A549 (cell line): ENCODE results near the gene SPATA9. TPM values are rescaled to one million over a fixed set of nuclear protein-coding genes. Genes with fewer than 3 reads are reported as not detected.

Experiments
- ATAC-seq, 2 experiments: fragments of 200-7000 bp in 1 of 2; fragments of >200 bp in 1 of 2; cut with Nextera tagmentation in 1 of 2; cut with Tn5 transposase in 1 of 2; 3 replicates each; pipeline versions ENCODE4 v1.8.0 to v1.9.1; 2018 to 2020; ENCODE audit warnings: mild to moderate bottlenecking in 1 of 2, moderate library complexity in 1 of 2
- CTCF ChIA-PET: fragments of 300-600 bp; sonication (Branson Sonifier 250); formaldehyde crosslinking; extraction: SDS; loops from one replicate; lab custom pipeline; 2021; ENCODE audit warnings: antibody characterized with exemption, inconsistent platforms; lab: Yijun Ruan, JAX
- POLR2A ChIA-PET: fragments of 350-600 bp; formaldehyde crosslinking; extraction: SDS; loops from one replicate; lab custom pipeline; 2021; ENCODE audit warnings: antibody characterized with exemption, inconsistent platforms; lab: Yijun Ruan, JAX
- DNase-seq, 2 experiments: peaks; one replicate each; pipeline versions ENCODE4 v3.0.0 to v3.0.0-alpha.2; 2011 to 2016; ENCODE audit warnings: low read depth in 1 of 2, low spot score in 1 of 2
- FAIRE-seq: peaks from 2 replicates; lab custom pipeline; 2011; peaks lifted over from hg19 to GRCh38; lab: Jason Lieb, UNC
- H3K27ac ChIP-seq, 2 experiments: fragments of >200 bp; sonication (Bioruptor Twin); formaldehyde crosslinking; 3 replicates each; pipeline ENCODE4 v1.5.1; 2016 to 2017
- H3K4me1 ChIP-seq: fragments of >200 bp; sonication (Bioruptor Twin); formaldehyde crosslinking; 3 replicates; pipeline ENCODE4 v1.6.1; 2016
- H3K4me2 ChIP-seq: fragments of >200 bp; sonication (Bioruptor Twin); formaldehyde crosslinking; 3 replicates; pipeline ENCODE4 v1.6.1; 2016
- H3K4me3 ChIP-seq: fragments of >200 bp; sonication (Bioruptor Twin); formaldehyde crosslinking; 3 replicates; pipeline ENCODE4 v1.5.1; 2016
- H3K9me3 ChIP-seq: fragments of >200 bp; sonication (Bioruptor Twin); formaldehyde crosslinking; 3 replicates; pipeline ENCODE4 v1.6.1; 2016
- CEBPB ChIP-seq, 2 experiments: fragments of >200 bp in 1 of 2; sonication (Bioruptor Twin) in 1 of 2; formaldehyde crosslinking in 1 of 2; IDR thresholded peaks; 2 replicates each; pipeline ENCODE4 v1.6.1; 2012 to 2016
- CHD2 ChIP-seq: fragments of 150-350 bp; IDR thresholded peaks from 2 replicates; pipeline ENCODE4 v1.6.1; 2014; ENCODE audit warnings: low read length; ENCODE audit not compliant: partially characterized antibody
- CTCF ChIP-seq: fragments of >200 bp; sonication (Bioruptor Twin); formaldehyde crosslinking; IDR thresholded peaks from 3 replicates; pipeline ENCODE4 v1.5.1; 2016
- ESRRA ChIP-seq: fragments of 150-350 bp; IDR thresholded peaks from 2 replicates; pipeline ENCODE4 v1.6.1; 2014; ENCODE audit warnings: mild to moderate bottlenecking, low read length, borderline replicate concordance
- FOSB ChIP-seq: fragments of 250-450 bp; sonication (Bioruptor Pico); IDR thresholded peaks from 2 replicates; pipeline ENCODE4 v1.5.0; 2020; ENCODE audit warnings: mild to moderate bottlenecking, moderate library complexity
- FOSL2 ChIP-seq, 2 experiments: fragments of 450-650 bp in 1 of 2; fragments of >200 bp in 1 of 2; sonication (Bioruptor Twin) in 1 of 2; formaldehyde crosslinking; IDR thresholded peaks; 2 replicates each; pipeline versions ENCODE4 v1.5.0 to v1.6.1; 2016 to 2020; ENCODE audit warnings: mild to moderate bottlenecking in 1 of 2, moderate library complexity in 1 of 2
- HDAC2 ChIP-seq: fragments of 200-600 bp; sonication (generic); IDR thresholded peaks from 2 replicates; pipeline ENCODE4 v1.6.1; 2016
- HEYL ChIP-seq: fragments of 250-450 bp; sonication (Bioruptor Pico); IDR thresholded peaks from 2 replicates; pipeline ENCODE4 v1.8.0; 2021; ENCODE audit warnings: mild to moderate bottlenecking, moderate library complexity
- HOXB13 ChIP-seq: fragments of 250-450 bp; sonication (Bioruptor Pico); IDR thresholded peaks from 2 replicates; pipeline ENCODE4 v1.5.0; 2020; ENCODE audit warnings: low read depth, mild to moderate bottlenecking, moderate library complexity
- HOXB5 ChIP-seq: fragments of 250-450 bp; sonication (Bioruptor Pico); IDR thresholded peaks from 2 replicates; pipeline ENCODE4 v1.5.0; 2020; ENCODE audit warnings: mild to moderate bottlenecking, moderate library complexity
- JUN ChIP-seq, 2 experiments: fragments of >200 bp; sonication (Bioruptor Twin); formaldehyde crosslinking; IDR thresholded peaks; 2 replicates in 1 of 2; 3 replicates in 1 of 2; pipeline ENCODE4 v1.6.1; 2016 to 2017
- KDM1A ChIP-seq: fragments of 200-600 bp; sonication (generic); IDR thresholded peaks from 2 replicates; pipeline ENCODE4 v1.6.1; 2016; ENCODE audit warnings: low read depth, mild to moderate bottlenecking
- NFE2L2 ChIP-seq: fragments of 150-350 bp; conservative IDR thresholded peaks from 2 replicates; pipeline ENCODE4 v1.6.1; 2014; ENCODE audit warnings: low read length
- PHF8 ChIP-seq: fragments of 200-600 bp; sonication (generic); IDR thresholded peaks from 2 replicates; pipeline ENCODE4 v1.6.1; 2016; ENCODE audit warnings: low read depth, mild to moderate bottlenecking, antibody characterized with exemption, moderate library complexity, borderline replicate concordance
- POLR2AphosphoS2 ChIP-seq: conservative IDR thresholded peaks from 2 replicates; pipeline ENCODE4 v1.6.1; 2012; ENCODE audit warnings: low read length, improper control_type of control experiment, inconsistent platforms
- RARB ChIP-seq: fragments of 250-450 bp; sonication (Bioruptor Pico); IDR thresholded peaks from 2 replicates; pipeline ENCODE4 v1.8.0; 2021; ENCODE audit warnings: mild to moderate bottlenecking, moderate library complexity
- TP53 ChIP-seq: fragments of 250-450 bp; sonication (Bioruptor Pico); IDR thresholded peaks from 2 replicates; pipeline ENCODE4 v1.5.0; 2021; ENCODE audit warnings: mild to moderate bottlenecking, moderate library complexity
- ZFP36 ChIP-seq: fragments of 450-650 bp; IDR thresholded peaks from 2 replicates; pipeline ENCODE4 v1.6.1; 2014; ENCODE audit warnings: borderline replicate concordance; ENCODE audit not compliant: partially characterized antibody
- ZNF302 ChIP-seq: fragments of 250-450 bp; sonication (Bioruptor Pico); IDR thresholded peaks from 2 replicates; pipeline ENCODE4 v1.9.0; 2021; ENCODE audit warnings: inconsistent platforms, mild to moderate bottlenecking, moderate library complexity
- ZSCAN20 ChIP-seq: fragments of 250-450 bp; sonication (Bioruptor Pico); IDR thresholded peaks from 2 replicates; pipeline ENCODE4 v1.8.0; 2022; ENCODE audit warnings: mild to moderate bottlenecking, moderate library complexity
- WGBS: methylation state at CpG from one replicate; pipeline ENCODE4 v1.1.6; 2017; ENCODE audit errors: missing lambda C conversion rate; 5-methylcytosine and 5-hydroxymethylcytosine counted together
- polyA plus RNA-seq, 4 experiments: library from polyadenylated mRNA; depleted of rRNA in 3 of 4; stranded (reverse); fragments of >200 nt; fragmentation: RNase III in 1 of 4; extraction: RNeasy Plus Mini Kit Qiagen cat#74134 plus additional on column Dnase treatment in 1 of 4; gene quantifications; 2 replicates in 3 of 4; 3 replicates in 1 of 4; pipeline ENCODE4 v1.2.3, GENCODE V29; 2011 to 2017
- TF ChIP-seq, protein P1 (sequence below): fragments of 450-650 bp; IDR thresholded peaks from 2 replicates; pipeline ENCODE4 v1.6.1; 2014; ENCODE audit warnings: antibody characterized with exemption
- TF ChIP-seq, protein P2 (sequence below): IDR thresholded peaks from 2 replicates; pipeline ENCODE4 v1.6.1; 2012

The SPATA9 gene
- polyA plus RNA-seq, 2 of the 4 experiments (the other 2 are of a cell fraction) = 0.16 TPM; not detected in 1

DNA sequence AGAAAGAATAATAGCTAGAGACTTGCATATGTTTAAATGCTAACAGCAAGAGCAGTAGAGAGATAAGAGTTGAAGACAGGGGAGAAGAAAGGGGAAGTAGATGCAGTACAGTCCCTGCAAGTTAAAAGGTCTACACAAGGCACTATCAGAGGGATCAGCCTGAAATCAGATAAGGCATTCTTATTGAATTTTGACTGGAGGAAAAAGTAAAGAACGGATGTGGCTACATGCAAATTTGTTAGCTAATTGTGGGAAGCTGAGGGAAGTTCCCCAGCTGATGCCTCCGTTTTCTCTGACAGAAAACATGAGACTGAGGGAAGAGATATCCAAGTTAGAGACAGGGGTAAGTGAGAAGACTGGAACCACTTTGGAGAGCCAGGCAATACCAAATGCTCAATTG lies 35.4 kb upstream of the SPATA9 start:
- no peak overlapping the region for H3K27ac ChIP-seq
- H3K4me3 ChIP-seq = no peak overlapping the region
- no peak for TF ChIP-seq CHD2
- no peak for TF ChIP-seq CEBPB (IDR thresholded peaks at IDR 0.05)
- TF ChIP-seq HDAC2 = no peak
- TF ChIP-seq JUN (IDR thresholded peaks at IDR 0.05) = no peak
- TF ChIP-seq PHF8 = no peak
- TF ChIP-seq KDM1A = no peak
- no peak for TF ChIP-seq ZNF302 (CRISPR knock-in tag)
- no peak for TF ChIP-seq RARB
- TF ChIP-seq, protein P1, sequence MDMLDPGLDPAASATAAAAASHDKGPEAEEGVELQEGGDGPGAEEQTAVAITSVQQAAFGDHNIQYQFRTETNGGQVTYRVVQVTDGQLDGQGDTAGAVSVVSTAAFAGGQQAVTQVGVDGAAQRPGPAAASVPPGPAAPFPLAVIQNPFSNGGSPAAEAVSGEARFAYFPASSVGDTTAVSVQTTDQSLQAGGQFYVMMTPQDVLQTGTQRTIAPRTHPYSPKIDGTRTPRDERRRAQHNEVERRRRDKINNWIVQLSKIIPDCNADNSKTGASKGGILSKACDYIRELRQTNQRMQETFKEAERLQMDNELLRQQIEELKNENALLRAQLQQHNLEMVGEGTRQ = no peak
- no peak for TF ChIP-seq ZSCAN20 (CRISPR knock-in tag)
- TF ChIP-seq, protein P2, sequence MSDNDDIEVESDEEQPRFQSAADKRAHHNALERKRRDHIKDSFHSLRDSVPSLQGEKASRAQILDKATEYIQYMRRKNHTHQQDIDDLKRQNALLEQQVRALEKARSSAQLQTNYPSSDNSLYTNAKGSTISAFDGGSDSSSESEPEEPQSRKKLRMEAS = no peak
- TF ChIP-seq CTCF = no peak
- no peak for TF ChIP-seq HOXB13 (CRISPR knock-in tag)
- TF ChIP-seq TP53 (CRISPR knock-in tag) = no peak
- no peak for ATAC-seq
- H3K9me3 ChIP-seq = no peaks in the 10 kb centered on the region
- POLR2A ChIA-PET = no interaction called here
- CTCF ChIA-PET = interaction anchor here (0.8 to 1.5 kb wide), 3 partner anchors 13 to 74 kb away, joined by 3 read pairs; partner anchors contain the start of gene RHOBTB3
- H3K4me2 ChIP-seq = no peak overlapping the region
- no peaks in the 10 kb centered on the region; the same call in 2 of the 3 replicates for H3K4me1 ChIP-seq
- FAIRE-seq = no peak
- WGBS = 86% methylated on average over 2 of the region's 2 CpGs
- no peak for DNase-seq

GRCh38 chr5:95717439-95717838 lies 34.6 kb upstream of the SPATA9 start:
- DNase-seq = no peak
- H3K4me1 ChIP-seq = peaks cover 5% of the 10 kb centered on the region
- no peak overlapping the region for H3K4me3 ChIP-seq
- no peak overlapping the region for H3K4me2 ChIP-seq
- H3K9me3 ChIP-seq = no peaks in the 10 kb centered on the region
- WGBS = 86% methylated on average over 2 of the region's 2 CpGs
- CTCF ChIA-PET = interaction anchor here (1.2 to 1.5 kb wide), 2 partner anchors 53 to 73 kb away, joined by 3 read pairs; no protein-coding TSS in a partner anchor
- no peak overlapping the region for H3K27ac ChIP-seq
- TF ChIP-seq HEYL (CRISPR knock-in tag) (no peak), KDM1A (no peak), POLR2AphosphoS2 (no peak), NFE2L2 (no peak), ESRRA (no peak), FOSB (CRISPR knock-in tag) (no peak), ZFP36 (no peak), HOXB5 (CRISPR knock-in tag) (no peak)
- TF ChIP-seq, all 56 proteins: peak for 0
- POLR2A ChIA-PET = no interaction called here
- ATAC-seq = no peak
- FAIRE-seq = no peak

DNA sequence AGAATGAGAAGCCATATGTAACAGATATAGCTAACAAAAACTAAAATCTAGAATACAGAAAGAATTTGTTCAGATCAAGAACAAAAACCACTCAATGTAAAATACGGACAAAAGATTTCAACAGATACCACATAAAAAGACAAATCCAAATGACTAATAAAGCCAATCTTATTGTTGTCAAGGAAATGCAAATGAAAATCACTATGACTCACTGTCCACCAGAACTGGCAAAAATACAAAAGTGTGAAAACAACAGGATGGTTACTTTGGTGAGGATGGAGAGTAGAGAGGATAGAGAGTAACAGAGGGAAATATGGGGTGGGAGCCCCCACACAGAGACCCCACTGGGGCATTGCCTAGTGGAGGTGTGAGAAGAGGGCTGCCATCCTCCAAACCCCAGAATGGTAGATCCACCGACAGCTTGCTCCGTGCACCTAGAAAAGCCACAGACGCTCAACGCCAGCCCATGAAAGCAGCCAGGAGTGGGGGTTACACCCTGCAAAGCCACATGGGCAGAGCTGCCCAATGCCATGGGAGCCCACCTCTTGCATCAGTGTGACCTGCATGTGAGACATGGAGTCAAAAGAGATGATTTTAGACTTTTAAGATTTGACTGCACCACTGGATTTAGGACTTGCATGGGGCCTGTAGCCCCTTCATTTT lies 33.1 kb upstream of the SPATA9 start:
- no peak overlapping the region for H3K4me2 ChIP-seq

More for the DNA sequence above, 33.1 kb upstream of the SPATA9 start:
- no peak for ATAC-seq
- ChIA-PET CTCF (interaction anchor here (0.6 kb wide), 1 partner anchor 44 kb away, joined by 3 read pairs; no protein-coding TSS in a partner anchor), POLR2A (no interaction called here)
- WGBS = 80% methylated on average over 5 of the region's 5 CpGs
- no peak overlapping the region for H3K27ac ChIP-seq
- no peak for TF ChIP-seq FOSL2 (IDR thresholded peaks at IDR 0.05)
- TF ChIP-seq FOSL2 (CRISPR knock-in tag; IDR thresholded peaks at IDR 0.05) = peak; percentile 57; the same call in 1 of the 2 replicates
- TF ChIP-seq CEBPB (IDR thresholded peaks at IDR 0.05) = no peak
- peaks cover 15% of the 10 kb centered on the region for H3K4me1 ChIP-seq
- no peak overlapping the region for H3K4me3 ChIP-seq
- DNase-seq = peak in 1 of 2 experiments; percentile 11
- H3K9me3 ChIP-seq = no peaks in the 10 kb centered on the region
- FAIRE-seq = no peak
